ENCODE results near the gene TRAPPC14.

DNA sequence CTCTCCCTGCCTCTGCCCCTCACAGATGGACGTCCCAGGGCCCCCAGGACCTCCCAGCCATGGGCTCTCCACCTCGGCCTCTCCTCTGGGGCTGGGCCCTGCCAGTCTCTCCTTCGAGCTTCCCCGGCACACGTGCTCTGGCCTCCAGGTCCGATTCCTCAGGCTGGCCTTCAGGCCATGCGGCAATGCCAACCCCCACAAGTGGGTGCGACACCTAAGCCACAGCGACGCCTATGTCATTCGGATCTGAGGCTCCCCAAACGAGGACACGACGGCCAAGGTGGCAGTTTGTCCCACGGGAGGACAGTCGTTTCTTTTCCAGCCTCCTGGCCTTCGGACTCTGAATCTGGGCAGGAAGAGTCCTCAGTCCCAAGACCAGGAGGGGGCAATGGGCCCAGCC lies 51.9 kb downstream of the TRAPPC14 start:
- TF ChIP-seq ZNF274 (IDR thresholded peaks at IDR 0.05; ENCODE audit: low read depth, low read length) = no peak
- TF ChIP-seq YY1 (IDR thresholded peaks at IDR 0.05; ENCODE audit: insufficient read depth, insufficient read length) = no peak
